Stimulated activated naive CD8-positive, alpha-beta T cell treated with anti-CD3 and anti-CD28 coated beads, Interleukin-15, amount 100 ng/mL, for 72 hours (primary cell): ENCODE measurements around the gene CCDC33.

Experiments used
- ATAC-seq: fragments of 150-1000 bp; cut with Tn5 transposase; 2 replicates; pipeline ENCODE4 v1.10.0; 2021; ENCODE audit warnings: mild to moderate bottlenecking, moderate library complexity
- DNase-seq, 2 donors: peaks; one replicate each; pipeline ENCODE4 v3.0.0; 2021 to 2022
- H3K27ac Mint-ChIP-seq, 2 donors: one replicate each; pipeline ENCODE4 v1.8.0; 2022; ENCODE audit warnings: mild to moderate bottlenecking in 2 of 2, mixed read lengths in 2 of 2, moderate library complexity in 2 of 2
- H3K27me3 Mint-ChIP-seq: one replicate; pipeline ENCODE4 v1.8.0; 2022; ENCODE audit warnings: mixed read lengths
- H3K4me1 Mint-ChIP-seq: one replicate; pipeline ENCODE4 v1.8.0; 2022; ENCODE audit warnings: mild to moderate bottlenecking, mixed read lengths
- H3K4me3 Mint-ChIP-seq, 2 donors: one replicate each; pipeline ENCODE4 v1.8.0; 2022; ENCODE audit warnings: mild to moderate bottlenecking in 2 of 2, mixed read lengths in 2 of 2, moderate library complexity in 1 of 2
- H3K9me3 Mint-ChIP-seq, 2 donors: one replicate each; pipeline ENCODE4 v1.8.0; 2022; ENCODE audit warnings: mixed read lengths in 2 of 2

The CCDC33 gene

DNA sequence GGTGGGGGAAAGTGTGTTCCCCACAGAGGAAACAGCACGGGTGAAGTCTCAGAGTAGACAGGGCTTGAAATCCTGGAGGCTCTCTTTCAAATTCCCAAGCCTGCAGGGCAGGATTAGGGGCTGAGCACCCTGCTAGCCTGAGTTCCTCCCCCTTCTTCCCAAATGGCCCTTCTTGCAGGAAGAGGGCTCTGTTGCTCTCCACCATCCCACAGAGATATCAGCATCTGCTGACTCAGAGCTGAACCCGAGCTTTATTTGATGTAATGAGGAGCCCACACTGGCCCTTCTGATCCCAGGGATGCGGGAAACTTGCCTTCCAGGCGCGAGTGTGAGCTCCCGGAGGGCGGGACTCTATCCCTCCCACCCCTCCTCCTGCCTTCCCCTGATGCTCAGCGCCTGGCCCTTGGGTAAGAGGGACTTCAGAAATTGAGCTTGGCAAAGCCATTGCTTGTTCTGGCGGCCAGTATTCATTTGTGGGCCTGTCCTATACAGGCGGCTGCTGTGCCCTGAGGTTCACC lies 32.2 kb upstream of the CCDC33 start:
- H3K9me3 Mint-ChIP-seq: no peaks in the 10 kb centered on the region
- no peak for DNase-seq
- peaks cover 26% of the 10 kb centered on the region for H3K27me3 Mint-ChIP-seq
- peaks cover 33% of the 10 kb centered on the region for H3K4me1 Mint-ChIP-seq
- no peak overlapping the region for H3K4me3 Mint-ChIP-seq
- H3K27ac Mint-ChIP-seq: no peak overlapping the region
- ATAC-seq: no peak

DNA sequence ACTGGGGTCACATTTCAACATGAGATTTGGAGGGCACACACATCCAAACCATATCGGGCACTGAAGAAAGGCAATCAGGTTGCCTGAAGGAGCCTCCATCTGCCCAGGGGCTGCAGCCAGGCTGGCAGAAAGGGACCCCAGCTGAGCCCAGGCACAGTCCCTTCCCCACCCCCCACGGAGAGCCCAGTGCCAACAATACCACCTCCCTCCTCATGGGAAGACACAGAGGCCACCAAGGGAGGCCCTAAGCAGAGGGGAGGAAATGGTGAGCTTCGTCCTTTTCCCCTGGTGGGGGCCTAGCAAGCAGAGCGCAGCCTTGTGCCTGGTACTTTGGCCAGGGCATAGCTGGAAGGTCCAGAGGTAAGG lies 30.6 kb upstream of the CCDC33 start:
- peaks cover 21% of the 10 kb centered on the region for H3K4me1 Mint-ChIP-seq
- H3K9me3 Mint-ChIP-seq: no peaks in the 10 kb centered on the region
- peaks cover 27% of the 10 kb centered on the region for H3K27me3 Mint-ChIP-seq
- no peak overlapping the region for H3K27ac Mint-ChIP-seq
- DNase-seq: no peak
- ATAC-seq: no peak
- H3K4me3 Mint-ChIP-seq: no peak overlapping the region

DNA sequence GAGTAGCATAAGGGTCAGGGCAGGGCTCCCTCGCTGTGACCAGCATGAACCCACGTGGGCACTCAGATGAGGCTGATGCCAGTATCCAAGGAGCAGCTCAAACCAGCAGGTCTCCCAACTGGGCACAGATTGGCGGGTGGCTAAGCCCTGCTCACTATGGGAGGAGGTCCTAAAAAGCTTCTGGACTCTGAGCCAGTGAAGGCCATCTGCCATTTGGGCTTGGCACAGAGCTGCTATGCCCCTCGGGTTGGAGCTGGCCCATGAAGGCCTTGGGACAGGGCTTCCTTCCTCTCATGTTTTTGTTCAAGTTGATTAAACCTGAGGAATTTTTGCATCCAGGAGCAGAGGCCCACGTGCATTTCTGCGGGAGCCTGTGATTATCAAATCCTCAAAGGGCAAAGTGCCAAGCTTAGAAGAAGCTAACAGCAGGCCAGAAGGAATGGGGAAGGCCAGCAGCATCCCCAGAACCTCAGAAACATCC lies 29.3 kb upstream of the CCDC33 start:
- H3K4me3 Mint-ChIP-seq: no peak overlapping the region
- no peak for DNase-seq
- peaks cover 16% of the 10 kb centered on the region for H3K4me1 Mint-ChIP-seq
- peaks cover 21% of the 10 kb centered on the region for H3K27me3 Mint-ChIP-seq
- no peaks in the 10 kb centered on the region for H3K9me3 Mint-ChIP-seq
- H3K27ac Mint-ChIP-seq: no peak overlapping the region
- no peak for ATAC-seq

- H3K4me3 Mint-ChIP-seq: no peak overlapping the region
- ATAC-seq (no peak), DNase-seq (no peak)
- no peak overlapping the region for H3K27ac Mint-ChIP-seq
- peaks cover 10% of the 10 kb centered on the region for H3K4me1 Mint-ChIP-seq
- peaks cover 20% of the 10 kb centered on the region for H3K27me3 Mint-ChIP-seq
- H3K9me3 Mint-ChIP-seq: no peaks in the 10 kb centered on the region
These were observed 28.3 kb upstream of the CCDC33 start for GRCh38 chr15:74207652-74208440.

DNA sequence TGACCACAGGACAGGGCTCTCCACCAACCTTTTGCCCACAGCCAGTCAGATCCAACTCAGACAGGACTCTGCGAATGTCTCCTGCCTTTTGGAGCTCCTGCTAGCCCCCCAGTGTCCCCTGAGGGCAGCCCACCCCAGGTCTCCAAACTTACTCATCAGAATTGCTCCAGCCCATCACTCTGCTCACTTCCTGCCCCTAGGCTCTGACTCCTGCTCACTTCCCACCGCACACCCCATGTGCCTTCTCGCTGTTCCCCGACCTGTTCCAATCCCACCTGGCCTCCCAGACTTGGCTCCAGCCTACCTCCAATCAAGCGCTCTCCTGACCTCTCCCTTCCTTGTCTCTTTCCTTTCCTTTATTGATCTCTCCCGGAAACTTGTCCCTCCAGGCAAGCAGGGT lies 27.6 kb upstream of the CCDC33 start:
- H3K27ac Mint-ChIP-seq: peak overlapping the region in 1 of 2 donors; percentile 74
- peaks cover 20% of the 10 kb centered on the region for H3K27me3 Mint-ChIP-seq
- DNase-seq: no peak
- no peaks in the 10 kb centered on the region for H3K9me3 Mint-ChIP-seq
- peaks cover 3% of the 10 kb centered on the region for H3K4me1 Mint-ChIP-seq
- H3K4me3 Mint-ChIP-seq: no peak overlapping the region
- no peak for ATAC-seq

DNA sequence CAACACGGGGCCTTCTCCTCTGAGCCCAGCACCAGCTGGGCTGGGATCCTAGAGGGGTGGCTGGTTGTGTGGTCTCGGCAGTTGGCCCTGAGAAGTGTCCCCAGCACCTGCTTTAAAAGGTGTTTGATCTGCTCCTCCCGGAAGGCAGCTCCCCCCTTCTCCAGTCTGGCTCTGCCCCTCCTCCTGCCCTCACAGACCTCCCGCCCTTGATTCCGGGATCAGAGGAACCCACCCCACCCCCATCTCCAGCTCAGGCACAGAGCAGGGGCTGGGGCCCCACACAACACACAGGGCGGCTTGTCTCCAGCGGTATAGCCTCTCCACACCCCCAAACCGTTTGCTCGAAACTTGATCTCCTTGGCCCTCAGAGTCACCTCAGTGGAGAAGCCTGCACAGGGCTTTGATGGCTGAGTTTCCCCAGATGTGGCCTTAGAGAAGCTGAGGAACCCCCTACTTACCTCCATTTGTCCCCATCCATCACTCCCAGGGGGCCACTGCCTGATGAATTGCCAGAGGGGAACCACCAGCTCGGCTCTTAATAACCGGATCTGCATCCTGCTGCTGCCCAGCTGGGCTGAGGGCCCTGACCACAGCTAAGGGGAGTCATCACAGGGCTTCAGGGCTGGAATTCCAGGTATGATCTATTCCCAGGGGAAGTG lies 27.1 kb upstream of the CCDC33 start:
- no peaks in the 10 kb centered on the region for H3K4me1 Mint-ChIP-seq
- H3K4me3 Mint-ChIP-seq: no peak overlapping the region
- DNase-seq (no peak), ATAC-seq (no peak)
- peak overlapping the region in 1 of 2 donors; percentile 74 for H3K27ac Mint-ChIP-seq
- H3K9me3 Mint-ChIP-seq: no peaks in the 10 kb centered on the region
- H3K27me3 Mint-ChIP-seq: peaks cover 20% of the 10 kb centered on the region

DNA sequence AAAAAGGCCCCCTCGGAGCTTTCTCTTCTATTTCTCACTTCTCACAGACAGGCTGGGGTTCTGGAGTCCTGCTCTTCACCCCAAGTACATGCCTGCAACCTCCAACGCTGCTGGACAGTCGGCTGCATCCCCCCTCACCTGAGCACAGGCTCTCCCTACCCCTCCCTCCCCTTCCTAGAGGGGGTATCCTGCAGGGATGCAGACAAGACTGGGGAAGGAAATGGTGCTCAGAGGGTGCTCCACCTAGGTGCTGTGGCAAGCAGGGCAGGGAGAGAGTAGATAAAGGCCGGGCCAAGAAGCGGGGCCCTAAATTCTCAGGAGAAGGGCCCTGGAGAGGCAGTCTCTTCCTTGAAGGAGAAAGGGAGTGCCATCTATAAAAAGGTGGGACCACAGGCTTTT lies 26.6 kb upstream of the CCDC33 start:
- Mint-ChIP-seq H3K27ac (no peak overlapping the region), H3K9me3 (no peaks in the 10 kb centered on the region), H3K4me1 (no peaks in the 10 kb centered on the region), H3K4me3 (no peak overlapping the region), H3K27me3 (peaks cover 20% of the 10 kb centered on the region)
- DNase-seq (no peak), ATAC-seq (no peak)

DNA sequence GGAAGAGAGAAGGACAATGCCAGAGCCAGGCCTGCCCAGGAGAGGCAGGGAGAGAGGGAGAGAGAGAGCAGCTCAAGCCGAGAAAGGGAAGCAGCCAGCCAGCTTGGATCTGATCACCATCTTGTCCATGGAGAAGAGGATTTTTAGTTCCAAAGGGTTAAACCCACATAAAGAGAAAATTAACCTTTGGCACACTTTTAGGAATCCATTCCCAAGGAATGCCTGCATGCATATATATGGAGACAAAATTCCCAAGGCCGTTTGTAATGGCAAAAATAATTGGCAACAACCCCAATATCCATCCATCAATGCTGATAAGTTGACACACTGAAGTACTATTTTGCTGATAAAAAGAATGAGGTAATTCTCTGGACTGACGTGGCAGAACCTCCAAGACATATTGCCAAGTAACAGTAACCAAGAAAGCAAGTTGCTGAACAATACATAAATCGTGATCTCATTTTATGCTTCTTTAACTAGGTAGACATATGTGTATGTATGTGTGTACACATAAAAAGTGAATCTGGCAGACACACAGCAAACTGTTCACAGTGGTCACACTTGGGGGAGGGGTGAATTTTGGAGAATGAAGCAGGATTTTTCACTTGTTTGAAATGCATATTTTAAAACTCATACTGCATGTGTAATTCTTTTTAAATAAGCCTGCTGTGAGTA lies 26.0 kb upstream of the CCDC33 start:
- no peaks in the 10 kb centered on the region for H3K4me1 Mint-ChIP-seq
- DNase-seq (no peak), ATAC-seq (no peak)
- peaks cover 20% of the 10 kb centered on the region for H3K27me3 Mint-ChIP-seq
- no peak overlapping the region for H3K27ac Mint-ChIP-seq
- no peak overlapping the region for H3K4me3 Mint-ChIP-seq
- H3K9me3 Mint-ChIP-seq: no peaks in the 10 kb centered on the region

DNA sequence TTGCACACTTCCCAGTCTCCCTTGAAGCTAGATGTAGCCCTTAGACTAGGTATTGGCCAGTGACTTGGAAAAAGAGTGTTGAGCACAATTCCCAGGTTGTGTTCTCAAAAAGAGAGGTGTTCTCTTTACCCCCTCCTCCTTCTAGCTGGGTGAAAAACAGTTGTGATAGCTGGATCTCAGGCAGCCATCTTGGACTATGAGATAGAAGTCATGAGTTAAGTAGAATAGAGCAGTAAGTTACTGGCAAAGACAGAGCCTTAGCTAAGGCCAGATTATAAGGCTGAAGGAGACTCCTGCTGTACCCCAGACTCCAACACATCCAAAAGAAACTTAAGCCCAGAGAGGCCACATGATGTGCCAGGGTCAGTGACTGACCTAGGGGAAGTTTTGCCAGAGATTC lies 25.4 kb upstream of the CCDC33 start:
- H3K4me3 Mint-ChIP-seq: no peak overlapping the region
- H3K4me1 Mint-ChIP-seq: no peaks in the 10 kb centered on the region
- ATAC-seq (no peak), DNase-seq (no peak)
- H3K9me3 Mint-ChIP-seq: no peaks in the 10 kb centered on the region
- H3K27me3 Mint-ChIP-seq: peaks cover 26% of the 10 kb centered on the region
- no peak overlapping the region for H3K27ac Mint-ChIP-seq

DNA sequence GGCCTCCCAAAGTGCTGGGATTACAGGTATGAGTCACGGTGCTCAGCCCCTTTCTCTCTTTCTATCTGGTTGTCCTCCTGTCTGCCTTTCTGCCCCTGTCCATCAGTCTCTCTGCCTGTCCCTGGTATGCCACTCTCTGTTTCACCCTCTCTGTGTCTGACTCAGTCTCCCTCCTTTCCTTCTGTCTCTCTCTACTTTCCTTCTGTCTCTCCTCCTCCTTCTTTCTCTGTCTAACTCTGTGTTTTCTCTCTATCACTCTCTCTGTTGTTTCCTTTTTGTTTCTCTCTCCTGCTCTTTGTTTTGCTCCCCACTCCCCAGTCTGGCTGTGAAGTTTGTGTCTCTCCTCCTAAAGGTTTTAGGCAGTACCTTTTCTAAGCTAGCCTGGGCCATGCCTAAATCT lies 24.5 kb upstream of the CCDC33 start:
- H3K27me3 Mint-ChIP-seq: peaks cover 27% of the 10 kb centered on the region
- H3K4me1 Mint-ChIP-seq: no peaks in the 10 kb centered on the region
- no peak for DNase-seq
- H3K27ac Mint-ChIP-seq: no peak overlapping the region
- H3K4me3 Mint-ChIP-seq: no peak overlapping the region
- H3K9me3 Mint-ChIP-seq: no peaks in the 10 kb centered on the region
- ATAC-seq: no peak

DNA sequence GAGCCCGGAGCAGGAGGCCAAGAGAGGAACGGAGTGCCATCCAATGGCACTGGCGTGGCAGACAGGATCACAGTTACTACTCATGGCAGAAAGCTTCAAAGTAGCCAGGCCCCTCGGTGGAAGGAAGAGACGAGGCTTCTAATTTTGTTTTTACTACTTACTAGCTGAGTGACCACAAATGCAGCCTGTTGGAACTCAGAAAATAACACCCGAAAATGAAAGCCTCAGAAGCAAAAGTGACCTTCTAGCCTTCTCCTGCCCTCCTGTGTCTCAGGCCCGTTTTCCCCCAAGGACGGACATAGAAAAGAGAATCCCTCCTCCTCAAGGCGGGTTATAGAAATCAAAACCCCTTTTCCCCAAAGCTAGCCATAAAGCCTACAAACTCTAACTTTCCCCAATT lies 23.6 kb upstream of the CCDC33 start:
- no peaks in the 10 kb centered on the region for H3K4me1 Mint-ChIP-seq
- ATAC-seq: no peak
- DNase-seq: no peak
- H3K4me3 Mint-ChIP-seq: no peak overlapping the region
- H3K27me3 Mint-ChIP-seq: peaks cover 23% of the 10 kb centered on the region
- H3K27ac Mint-ChIP-seq: no peak overlapping the region
- H3K9me3 Mint-ChIP-seq: no peaks in the 10 kb centered on the region

DNA sequence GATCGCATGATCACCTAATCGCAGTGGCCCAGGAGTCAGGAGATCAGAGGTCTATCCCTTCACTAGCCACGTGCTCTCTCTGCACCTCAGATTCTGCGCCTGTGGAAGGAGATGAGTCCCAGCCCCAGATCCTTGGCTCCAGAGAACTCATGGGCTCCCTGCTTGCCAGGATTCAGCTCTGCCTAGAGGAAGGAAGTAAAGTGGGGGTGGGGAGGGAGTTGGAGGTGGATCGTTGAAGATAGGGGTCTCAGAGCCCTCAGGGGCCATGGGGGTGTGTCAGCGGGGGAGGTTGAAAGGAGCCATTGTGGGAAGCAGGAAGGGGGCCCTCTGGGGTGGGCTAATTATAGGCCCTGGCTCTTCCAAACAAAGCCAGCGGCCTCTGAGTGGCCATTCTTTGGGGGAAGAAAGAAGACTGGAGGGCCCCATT lies 22.3 kb upstream of the CCDC33 start:
- Mint-ChIP-seq H3K27ac (no peak overlapping the region), H3K4me1 (no peaks in the 10 kb centered on the region), H3K27me3 (peaks cover 9% of the 10 kb centered on the region), H3K4me3 (no peak overlapping the region), H3K9me3 (no peaks in the 10 kb centered on the region)
- DNase-seq: no peak
- ATAC-seq: no peak

- Mint-ChIP-seq H3K4me3 (no peak overlapping the region), H3K4me1 (no peaks in the 10 kb centered on the region), H3K27me3 (peaks cover 9% of the 10 kb centered on the region), H3K9me3 (no peaks in the 10 kb centered on the region), H3K27ac (no peak overlapping the region)
- no peak for DNase-seq
- no peak for ATAC-seq
These were observed 21.7 kb upstream of the CCDC33 start for GRCh38 chr15:74214324-74215021.

- DNase-seq (no peak), ATAC-seq (no peak)
- Mint-ChIP-seq H3K4me3 (no peak overlapping the region), H3K9me3 (no peaks in the 10 kb centered on the region), H3K4me1 (no peaks in the 10 kb centered on the region), H3K27me3 (peaks cover 21% of the 10 kb centered on the region), H3K27ac (no peak overlapping the region)
These were observed 20.2 kb upstream of the CCDC33 start for GRCh38 chr15:74215958-74216357.

DNA sequence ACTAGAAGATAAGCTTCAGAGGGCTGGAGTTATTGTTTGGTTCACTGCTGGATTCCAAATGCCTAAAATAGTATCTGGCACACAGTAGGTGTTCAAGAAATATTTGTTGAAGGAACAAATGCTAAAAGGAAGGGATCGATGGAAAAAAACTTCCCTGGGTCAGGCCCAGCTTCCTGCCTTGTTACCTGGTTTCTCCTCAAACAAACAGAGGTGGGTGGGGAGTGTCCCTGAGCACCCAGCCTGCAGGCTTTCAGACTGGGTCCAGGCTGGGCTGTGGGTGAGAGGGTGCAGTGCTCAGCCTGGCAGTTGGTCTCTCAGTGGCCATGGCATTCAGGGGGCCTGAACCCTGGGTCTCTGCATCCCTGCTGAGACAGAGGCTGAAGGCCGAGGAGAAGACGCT lies 19.2 kb upstream of the CCDC33 start:
- Mint-ChIP-seq H3K9me3 (no peaks in the 10 kb centered on the region), H3K27ac (peak overlapping the region in 1 of 2 donors; percentile 75), H3K27me3 (peaks cover 29% of the 10 kb centered on the region), H3K4me3 (no peak overlapping the region), H3K4me1 (no peaks in the 10 kb centered on the region)
- ATAC-seq (no peak), DNase-seq (no peak)
